ENCODE measurements around the gene IRF2BP2.
A peak's percentile ranks its signal among the peaks of the same experiment; 100 is the strongest.

IRF2BP2 gene

DNA sequence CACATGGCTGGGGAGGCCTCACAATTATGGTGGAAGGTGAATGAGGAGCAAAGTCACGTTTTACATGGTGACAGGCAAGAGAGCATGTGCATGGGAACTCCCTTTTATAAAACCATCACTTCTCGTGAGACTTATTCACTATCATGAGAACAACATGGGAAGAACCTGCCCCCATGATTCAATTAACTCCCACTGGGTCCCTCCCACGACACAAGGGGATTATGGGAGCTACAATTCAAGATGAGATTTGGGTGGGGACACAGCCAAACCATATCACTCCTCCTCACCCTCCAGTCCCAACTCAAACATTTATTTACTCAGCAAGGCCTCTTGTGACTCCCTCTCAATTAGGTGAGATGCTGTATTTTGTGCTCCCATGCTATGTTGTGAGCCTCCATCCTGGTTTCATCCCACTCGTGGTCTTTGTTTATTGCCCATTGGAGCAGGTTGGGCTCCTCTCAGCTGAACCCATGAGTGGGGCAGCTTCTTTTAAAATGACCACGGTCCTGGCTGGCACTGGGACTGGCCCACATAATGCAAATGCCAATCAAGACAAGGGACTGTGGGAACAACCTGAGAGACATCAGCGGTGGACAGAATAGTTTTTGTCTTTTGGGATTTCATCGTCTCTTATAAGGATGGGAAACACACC is 28.8 kb downstream of the IRF2BP2 start:
- TF ChIP-seq, protein P1, sequence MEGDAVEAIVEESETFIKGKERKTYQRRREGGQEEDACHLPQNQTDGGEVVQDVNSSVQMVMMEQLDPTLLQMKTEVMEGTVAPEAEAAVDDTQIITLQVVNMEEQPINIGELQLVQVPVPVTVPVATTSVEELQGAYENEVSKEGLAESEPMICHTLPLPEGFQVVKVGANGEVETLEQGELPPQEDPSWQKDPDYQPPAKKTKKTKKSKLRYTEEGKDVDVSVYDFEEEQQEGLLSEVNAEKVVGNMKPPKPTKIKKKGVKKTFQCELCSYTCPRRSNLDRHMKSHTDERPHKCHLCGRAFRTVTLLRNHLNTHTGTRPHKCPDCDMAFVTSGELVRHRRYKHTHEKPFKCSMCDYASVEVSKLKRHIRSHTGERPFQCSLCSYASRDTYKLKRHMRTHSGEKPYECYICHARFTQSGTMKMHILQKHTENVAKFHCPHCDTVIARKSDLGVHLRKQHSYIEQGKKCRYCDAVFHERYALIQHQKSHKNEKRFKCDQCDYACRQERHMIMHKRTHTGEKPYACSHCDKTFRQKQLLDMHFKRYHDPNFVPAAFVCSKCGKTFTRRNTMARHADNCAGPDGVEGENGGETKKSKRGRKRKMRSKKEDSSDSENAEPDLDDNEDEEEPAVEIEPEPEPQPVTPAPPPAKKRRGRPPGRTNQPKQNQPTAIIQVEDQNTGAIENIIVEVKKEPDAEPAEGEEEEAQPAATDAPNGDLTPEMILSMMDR (IDR thresholded peaks at IDR 0.05; ENCODE audit: low read depth, low read length, missing control alignments): no peak
- DNase-seq: no peak
- no peak overlapping the region for H3K27ac ChIP-seq
- no peaks in the 10 kb centered on the region for H3K27me3 ChIP-seq (replicated peaks)
- no peaks in the 10 kb centered on the region for H3K36me3 ChIP-seq (replicated peaks)
- H3K4me3 ChIP-seq (ENCODE audit: low read depth, low read length): no peak overlapping the region
- in situ Hi-C loops (cut with HindIII; ENCODE audit: low pct_ligation_motif_present, low sequenced_read_pairs): loop anchor here (25.0 kb wide), 1 partner anchor 506 kb away; no protein-coding TSS in a partner anchor

DNA sequence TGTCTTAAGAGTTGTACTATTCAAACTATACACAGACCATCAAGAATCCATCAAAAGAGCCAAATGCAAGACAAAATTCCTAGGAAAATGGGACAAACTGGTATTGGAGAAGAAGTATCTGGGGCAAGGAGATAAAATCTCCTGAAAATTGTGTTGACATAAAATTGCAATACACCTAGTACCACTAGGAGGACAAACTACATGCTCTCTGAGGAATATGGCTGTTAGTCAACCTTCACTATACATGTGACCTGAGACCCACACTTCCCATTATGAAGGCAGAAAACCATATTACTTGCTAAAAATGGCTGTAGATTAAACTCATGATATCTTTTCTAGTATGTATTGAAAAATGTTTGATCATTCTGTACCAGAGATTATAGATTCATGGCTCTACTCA is 30.0 kb downstream of the IRF2BP2 start:
- Histone ChIP-seq H3K36me3 (replicated peaks) (no peaks in the 10 kb centered on the region), H3K27ac (no peak overlapping the region), H3K27me3 (replicated peaks) (no peaks in the 10 kb centered on the region), H3K4me3 (ENCODE audit: low read depth, low read length) (no peak overlapping the region)
- TF ChIP-seq, protein P1 (IDR thresholded peaks at IDR 0.05; ENCODE audit: low read depth, low read length, missing control alignments): peak; percentile 38
- no peak for DNase-seq
- in situ Hi-C loops (cut with HindIII; ENCODE audit: low pct_ligation_motif_present, low sequenced_read_pairs): loop anchor here (25.0 kb wide), 1 partner anchor 507 kb away; no protein-coding TSS in a partner anchor

GRCh38 chr1:234578735-234579134 is 31.2 kb downstream of the IRF2BP2 start:
- no peak overlapping the region for H3K4me3 ChIP-seq (ENCODE audit: low read depth, low read length)
- H3K27me3 ChIP-seq (replicated peaks): no peaks in the 10 kb centered on the region
- in situ Hi-C loops (cut with HindIII; ENCODE audit: low pct_ligation_motif_present, low sequenced_read_pairs): loop anchor here (25.0 kb wide), 1 partner anchor 509 kb away; no protein-coding TSS in a partner anchor
- no peaks in the 10 kb centered on the region for H3K36me3 ChIP-seq (replicated peaks)
- DNase-seq: no peak
- TF ChIP-seq, protein P1 (IDR thresholded peaks at IDR 0.05; ENCODE audit: low read depth, low read length, missing control alignments): no peak
- no peak overlapping the region for H3K27ac ChIP-seq

- H3K27ac ChIP-seq: no peak overlapping the region
- H3K4me3 ChIP-seq (ENCODE audit: low read depth, low read length): no peak overlapping the region
- H3K27me3 ChIP-seq (replicated peaks): no peaks in the 10 kb centered on the region
- TF ChIP-seq, protein P1 (IDR thresholded peaks at IDR 0.05; ENCODE audit: low read depth, low read length, missing control alignments): no peak
- H3K36me3 ChIP-seq (replicated peaks): no peaks in the 10 kb centered on the region
- in situ Hi-C loops (cut with HindIII; ENCODE audit: low pct_ligation_motif_present, low sequenced_read_pairs): loop anchor here (25.0 kb wide), 1 partner anchor 509 kb away; no protein-coding TSS in a partner anchor
- no peak for DNase-seq
Observed at GRCh38 chr1:234578087-234578486, 31.9 kb downstream of the IRF2BP2 start.

- DNase-seq: no peak
- Histone ChIP-seq H3K27me3 (replicated peaks) (no peaks in the 10 kb centered on the region), H3K27ac (no peak overlapping the region), H3K36me3 (replicated peaks) (no peaks in the 10 kb centered on the region), H3K4me3 (ENCODE audit: low read depth, low read length) (no peak overlapping the region)
- in situ Hi-C loops (cut with HindIII; ENCODE audit: low pct_ligation_motif_present, low sequenced_read_pairs): no loop called here
- TF ChIP-seq, protein P1 (IDR thresholded peaks at IDR 0.05; ENCODE audit: low read depth, low read length, missing control alignments): no peak
Observed at GRCh38 chr1:234573711-234574299, 36.2 kb downstream of the IRF2BP2 start.

All from brain microvascular endothelial cell (primary cell).